GM23248 (cell line): ENCODE data around the gene HES3.

Experiments
- EZH2 ChIP-seq: fragments of 200-600 bp; sonication (generic); IDR thresholded peaks from 2 replicates; pipeline ENCODE4 v1.6.1; 2018; ENCODE audit warnings: antibody characterized with exemption, mild to moderate bottlenecking; ENCODE audit not compliant: insufficient read depth, poor library complexity, severe bottlenecking
- EZH2phosphoT487 ChIP-seq: fragments of 200-600 bp; sonication (generic); IDR thresholded peaks from 2 replicates; pipeline ENCODE4 v1.6.1; 2018; ENCODE audit warnings: antibody characterized with exemption, moderate library complexity, mild to moderate bottlenecking, low read depth; ENCODE audit not compliant: insufficient read depth

DNA sequence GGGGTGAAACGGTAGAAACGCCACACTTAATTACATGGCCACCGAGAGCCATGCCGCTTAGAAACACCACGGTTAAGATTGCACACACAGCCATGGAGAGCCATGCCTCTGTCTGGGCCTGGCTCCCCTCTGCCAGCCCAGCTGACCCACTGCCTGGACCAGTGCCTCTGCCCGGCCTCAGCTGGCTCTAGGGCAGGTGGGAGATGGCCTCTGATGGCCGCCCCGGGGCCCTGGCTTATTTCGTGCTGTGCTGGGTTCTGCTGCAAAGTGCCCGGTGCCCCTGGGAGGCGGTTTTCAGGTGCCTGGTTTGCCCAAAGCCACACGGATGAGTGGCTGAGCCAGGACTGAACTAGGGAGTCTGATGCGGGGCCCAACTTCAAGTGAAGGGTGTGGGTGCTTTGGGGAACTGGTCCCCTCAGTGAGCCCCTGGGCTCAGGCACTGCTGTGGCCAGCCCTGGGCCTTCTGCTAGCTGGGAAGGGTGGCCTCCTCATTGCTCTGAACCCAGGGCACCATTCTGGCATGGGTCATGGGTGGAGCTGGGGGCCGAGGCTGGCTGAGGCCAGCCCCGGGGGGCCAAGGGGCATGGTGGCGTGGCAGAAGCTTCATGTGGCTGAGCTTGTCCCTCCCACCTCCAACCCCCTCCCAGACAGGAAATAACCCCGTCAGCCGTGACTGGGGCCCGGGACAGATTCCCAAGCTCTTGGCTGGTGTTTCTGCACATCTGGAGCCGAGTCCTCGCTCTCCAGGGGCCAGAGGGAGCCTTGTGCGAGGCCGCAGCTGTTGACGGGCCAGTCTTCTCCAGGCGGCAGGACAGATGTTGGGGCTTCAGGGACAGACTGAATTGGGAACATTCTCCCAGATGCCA is 18.8 kb downstream of the HES3 start:
- TF ChIP-seq EZH2 (no peak), EZH2phosphoT487 (no peak)
